Activated T-helper 17 cell treated with anti-CD3 and anti-CD28 coated beads, Interleukin-2, amount 50 U/mL, for 72 hours (primary cell): ENCODE measurements around the gene USP30. TPM values are rescaled to one million over a fixed set of nuclear protein-coding genes. Genes with fewer than 3 reads are reported as not detected.
A peak's percentile ranks its signal among the peaks of the same experiment; 100 is the strongest.
"Not testable (repeated sequence)": the region's sequence is repeated elsewhere in the genome, so short reads cannot be mapped to it uniquely, and the experiment has no call there.

Experiments
- ATAC-seq: fragments of 150-1000 bp; cut with Tn5 transposase; replicated peaks from 2 replicates; pipeline ENCODE4 v1.10.0; 2021; ENCODE audit warnings: mild to moderate bottlenecking, moderate library complexity
- H3K27ac Mint-ChIP-seq: one replicate; pipeline ENCODE4 v1.8.0; 2022; ENCODE audit warnings: mixed read lengths
- H3K27me3 Mint-ChIP-seq: one replicate; pipeline ENCODE4 v1.8.0; 2022; ENCODE audit warnings: mixed read lengths
- H3K36me3 Mint-ChIP-seq: one replicate; pipeline ENCODE4 v1.8.0; 2022; ENCODE audit warnings: low read depth, mild to moderate bottlenecking, mixed read lengths
- H3K4me1 Mint-ChIP-seq: one replicate; pipeline ENCODE4 v1.8.0; 2022; ENCODE audit warnings: mixed read lengths
- H3K4me3 Mint-ChIP-seq: one replicate; pipeline ENCODE4 v1.8.0; 2022; ENCODE audit warnings: mild to moderate bottlenecking, mixed read lengths
- H3K9me3 Mint-ChIP-seq: one replicate; pipeline ENCODE4 v1.8.0; 2022; ENCODE audit warnings: mixed read lengths
- total RNA-seq, 2 donors: library from RNA; stranded (reverse); gene quantifications; one replicate each; pipeline ENCODE4 v1.2.3, GENCODE V29; 2022

Gene USP30
- 10 to 100 TPM in 1 of 2 donors, 1 to 10 TPM in 1; 8.5 to 11.6 TPM for total RNA-seq

GRCh38 chr12:109052414-109053323 is at the start of gene USP30:
Gene USP30, plus strand, starts transcription at chr12:109052576. Its CDS starts 103 bp downstream, at chr12:109052679.
- Mint-ChIP-seq H3K4me3 (peak within 1 kb of the TSS; percentile 82), H3K36me3 (peaks cover 12% of the 10 kb centered on the region), H3K27me3 (no peaks in the 10 kb centered on the region), H3K4me1 (peaks cover 5% of the 10 kb centered on the region), H3K9me3 (no peaks in the 10 kb centered on the region), H3K27ac (peak within 1 kb of the TSS; percentile 83)
- peak; percentile 65 for ATAC-seq

GRCh38 chr12:109004017-109004416 is 48.4 kb upstream of the USP30 start:
- Mint-ChIP-seq H3K9me3 (no peaks in the 10 kb centered on the region), H3K4me1 (no peaks in the 10 kb centered on the region), H3K27me3 (peaks cover 4% of the 10 kb centered on the region), H3K4me3 (no peak overlapping the region), H3K36me3 (no peaks in the 10 kb centered on the region), H3K27ac (no peak overlapping the region)
- no peak for ATAC-seq

GRCh38 chr12:109009766-109010165 is 42.6 kb upstream of the USP30 start:
- Mint-ChIP-seq H3K9me3 (no peaks in the 10 kb centered on the region), H3K4me3 (no peak overlapping the region), H3K36me3 (no peaks in the 10 kb centered on the region), H3K4me1 (no peaks in the 10 kb centered on the region), H3K27ac (no peak overlapping the region), H3K27me3 (peaks cover 4% of the 10 kb centered on the region)
- ATAC-seq: no peak

- Mint-ChIP-seq H3K27me3 (peaks cover 8% of the 10 kb centered on the region), H3K27ac (no peak overlapping the region), H3K36me3 (no peaks in the 10 kb centered on the region), H3K4me3 (no peak overlapping the region), H3K4me1 (no peaks in the 10 kb centered on the region), H3K9me3 (no peaks in the 10 kb centered on the region)
- ATAC-seq: no peak
These were observed 42.1 kb upstream of the USP30 start for GRCh38 chr12:109010259-109010658.

GRCh38 chr12:109014984-109015765 is 37.2 kb upstream of the USP30 start:
- no peaks in the 10 kb centered on the region for H3K9me3 Mint-ChIP-seq
- no peaks in the 10 kb centered on the region for H3K4me1 Mint-ChIP-seq
- H3K36me3 Mint-ChIP-seq: no peaks in the 10 kb centered on the region
- no peak for ATAC-seq
- H3K4me3 Mint-ChIP-seq: no peak overlapping the region
- peaks cover 16% of the 10 kb centered on the region for H3K27me3 Mint-ChIP-seq
- no peak overlapping the region for H3K27ac Mint-ChIP-seq

GRCh38 chr12:109016016-109016415 is 36.4 kb upstream of the USP30 start:
- H3K4me1 Mint-ChIP-seq: no peaks in the 10 kb centered on the region
- no peak overlapping the region for H3K27ac Mint-ChIP-seq
- H3K4me3 Mint-ChIP-seq: no peak overlapping the region
- H3K9me3 Mint-ChIP-seq: no peaks in the 10 kb centered on the region
- no peaks in the 10 kb centered on the region for H3K36me3 Mint-ChIP-seq
- peaks cover 19% of the 10 kb centered on the region for H3K27me3 Mint-ChIP-seq
- ATAC-seq: no peak

GRCh38 chr12:109016978-109017377 is 35.4 kb upstream of the USP30 start:
- no peaks in the 10 kb centered on the region for H3K9me3 Mint-ChIP-seq
- H3K27ac Mint-ChIP-seq: no peak overlapping the region
- ATAC-seq: no peak
- no peak overlapping the region for H3K4me3 Mint-ChIP-seq
- H3K4me1 Mint-ChIP-seq: no peaks in the 10 kb centered on the region
- H3K27me3 Mint-ChIP-seq: peaks cover 26% of the 10 kb centered on the region
- H3K36me3 Mint-ChIP-seq: no peaks in the 10 kb centered on the region

GRCh38 chr12:109018296-109018695 is 34.1 kb upstream of the USP30 start:
- ATAC-seq: no peak
- Mint-ChIP-seq H3K4me3 (no peak overlapping the region), H3K9me3 (no peaks in the 10 kb centered on the region), H3K27me3 (peaks cover 31% of the 10 kb centered on the region), H3K4me1 (no peaks in the 10 kb centered on the region), H3K27ac (no peak overlapping the region), H3K36me3 (no peaks in the 10 kb centered on the region)

- Mint-ChIP-seq H3K36me3 (no peaks in the 10 kb centered on the region), H3K4me3 (no peak overlapping the region), H3K9me3 (no peaks in the 10 kb centered on the region), H3K27ac (no peak overlapping the region), H3K27me3 (peaks cover 27% of the 10 kb centered on the region), H3K4me1 (no peaks in the 10 kb centered on the region)
- no peak for ATAC-seq
These were observed 32.1 kb upstream of the USP30 start for GRCh38 chr12:109020146-109020795.

GRCh38 chr12:109020796-109021380 is 31.5 kb upstream of the USP30 start, which contains the start of gene SVOP:
Gene SVOP, minus strand, starts transcription at chr12:109021068. Its CDS starts 200 bp downstream, at chr12:109020868.
- ATAC-seq: peak; percentile 16
- no peak within 1 kb of the TSS for H3K4me3 Mint-ChIP-seq
- no peaks in the 10 kb centered on the region for H3K9me3 Mint-ChIP-seq

GRCh38 chr12:109027767-109028166 is 24.6 kb upstream of the USP30 start:
- ATAC-seq: no peak
- Mint-ChIP-seq H3K27me3 (peaks cover 13% of the 10 kb centered on the region), H3K4me3 (no peak overlapping the region), H3K27ac (no peak overlapping the region), H3K36me3 (no peaks in the 10 kb centered on the region), H3K9me3 (no peaks in the 10 kb centered on the region), H3K4me1 (no peaks in the 10 kb centered on the region)

More at GRCh38 chr12:109020796-109021380, 31.5 kb upstream of the USP30 start, which contains the start of gene SVOP:
- Mint-ChIP-seq H3K27ac (no peak within 1 kb of the TSS), H3K36me3 (no peaks in the 10 kb centered on the region), H3K27me3 (peaks cover 27% of the 10 kb centered on the region), H3K4me1 (no peaks in the 10 kb centered on the region)

- ATAC-seq, H3K4me3 Mint-ChIP-seq, H3K9me3 Mint-ChIP-seq, H3K27ac Mint-ChIP-seq, H3K36me3 Mint-ChIP-seq, H3K4me1 Mint-ChIP-seq: not testable (repeated sequence)
- peaks cover 13% of the 10 kb centered on the region for H3K27me3 Mint-ChIP-seq
These were observed 23.8 kb upstream of the USP30 start for GRCh38 chr12:109028624-109029023.

GRCh38 chr12:109029411-109029810 is 23.0 kb upstream of the USP30 start:
- no peak overlapping the region for H3K4me3 Mint-ChIP-seq
- H3K36me3 Mint-ChIP-seq: no peaks in the 10 kb centered on the region
- no peak for ATAC-seq
- no peaks in the 10 kb centered on the region for H3K4me1 Mint-ChIP-seq
- H3K27ac Mint-ChIP-seq: no peak overlapping the region
- H3K9me3 Mint-ChIP-seq: no peaks in the 10 kb centered on the region
- H3K27me3 Mint-ChIP-seq: peaks cover 13% of the 10 kb centered on the region
